ENCODE data around the gene EXOSC3. TPM values are rescaled to one million over a fixed set of nuclear protein-coding genes. Genes with fewer than 3 reads are reported as not detected.

EXOSC3 gene
- polyA plus RNA-seq, 4 donors: 36.5 to 45.4 (median 38.7) TPM

GRCh38 chr9:37739222-37739621 is 45.6 kb downstream of the EXOSC3 start:
- DNase-seq (ENCODE audit: low read depth in 4 of 4, low spot score in 3 of 4): no peak

GRCh38 chr9:37732952-37733351 is 51.9 kb downstream of the EXOSC3 start:
- DNase-seq (ENCODE audit: low read depth in 4 of 4, low spot score in 3 of 4): no peak

- DNase-seq (ENCODE audit: low read depth in 4 of 4, low spot score in 3 of 4): no peak
Observed at GRCh38 chr9:37732086-37732741, 52.6 kb downstream of the EXOSC3 start.

GRCh38 chr9:37730839-37731238 is 54.0 kb downstream of the EXOSC3 start:
- DNase-seq (ENCODE audit: low read depth in 4 of 4, low spot score in 3 of 4): no peak

GRCh38 chr9:37730256-37730655 is 54.6 kb downstream of the EXOSC3 start:
- DNase-seq (ENCODE audit: low read depth in 4 of 4, low spot score in 3 of 4): no peak

Other genes with a start within 250 kb of the EXOSC3 start
- gene FBXO10, start 208.7 kb downstream of the EXOSC3 start, polyA plus RNA-seq (ENCODE audit: insufficient read length in 4 of 4): 10 to 100 TPM; 12.7 to 14.1 (median 13.9) TPM
- 100 to 1,000 TPM; 100 to 137 (median 119) TPM for gene TOMM5, start 192.5 kb downstream of the EXOSC3 start, polyA plus RNA-seq (ENCODE audit: insufficient read length in 4 of 4)
- gene FRMPD1, start 134.1 kb downstream of the EXOSC3 start, polyA plus RNA-seq (ENCODE audit: insufficient read length in 4 of 4): 1 to 10 TPM in 1 of 4 donors, under 1 TPM in 3; 0.72 to 1.3 (median 0.81) TPM
- 10 to 100 TPM; 12.8 to 25.2 (median 16.4) TPM for gene TRMT10B, start 31.3 kb downstream of the EXOSC3 start, polyA plus RNA-seq (ENCODE audit: insufficient read length in 4 of 4)
- 10 to 100 TPM; 31.9 to 36.0 (median 35.1) TPM for gene DCAF10, start 15.7 kb upstream of the EXOSC3 start, polyA plus RNA-seq (ENCODE audit: insufficient read length in 4 of 4)
- 10 to 100 TPM; 16.1 to 20.3 (median 16.8) TPM for gene SLC25A51, start 119.1 kb upstream of the EXOSC3 start, polyA plus RNA-seq (ENCODE audit: insufficient read length in 4 of 4)